H1 (cell line): ENCODE data around the gene LIPC.

Experiments
- ATF2 ChIP-seq: IDR thresholded peaks from 2 replicates; pipeline ENCODE4 v1.6.1; 2012; ENCODE audit warnings: low read length, inconsistent platforms
- EZH2 ChIP-seq: fragments of 200-600 bp; sonication (generic); IDR thresholded peaks from 2 replicates; pipeline ENCODE4 v1.7.1; 2012; ENCODE audit warnings: low read depth, mild to moderate bottlenecking, moderate library complexity, low read length, inconsistent platforms; ENCODE audit not compliant: severe bottlenecking
- RAD21 ChIP-seq, 2 experiments: IDR thresholded peaks in 1 of 2; conservative IDR thresholded peaks in 1 of 2; 2 replicates each; pipeline ENCODE4 v1.6.1; 2011; ENCODE audit warnings: low read depth in 2 of 2, low read length in 2 of 2, improper control_type of control experiment in 1 of 2, inconsistent platforms in 1 of 2, mild to moderate bottlenecking in 1 of 2, moderate library complexity in 1 of 2
- SIN3A ChIP-seq, 2 experiments: IDR thresholded peaks in 1 of 2; conservative IDR thresholded peaks in 1 of 2; 2 replicates each; pipeline ENCODE4 v1.6.1; 2011 to 2012; ENCODE audit warnings: low read length in 2 of 2, improper control_type of control experiment in 1 of 2, low read depth in 1 of 2, mild to moderate bottlenecking in 1 of 2
- SRF ChIP-seq: IDR thresholded peaks from 2 replicates; pipeline ENCODE4 v1.6.1; 2011; ENCODE audit warnings: mild to moderate bottlenecking, low read depth, low read length, moderate library complexity
- TF ChIP-seq, protein P1 (sequence below): IDR thresholded peaks from 2 replicates; pipeline ENCODE4 v1.6.1; 2011; ENCODE audit warnings: low read depth, mild to moderate bottlenecking, low read length; ENCODE audit not compliant: insufficient read depth

- no peak for TF ChIP-seq EZH2
- TF ChIP-seq ATF2 = no peak
- no peak for TF ChIP-seq SIN3A (conservative IDR thresholded peaks at IDR 0.05 in 1 of 2, IDR thresholded peaks at IDR 0.05 in 1 of 2; ENCODE audit: low read depth in 1 of 2, low read length in 2 of 2)
- TF ChIP-seq, protein P1, sequence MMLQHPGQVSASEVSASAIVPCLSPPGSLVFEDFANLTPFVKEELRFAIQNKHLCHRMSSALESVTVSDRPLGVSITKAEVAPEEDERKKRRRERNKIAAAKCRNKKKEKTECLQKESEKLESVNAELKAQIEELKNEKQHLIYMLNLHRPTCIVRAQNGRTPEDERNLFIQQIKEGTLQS = no peak
- no peak for TF ChIP-seq SRF
- no peak for TF ChIP-seq RAD21 (IDR thresholded peaks at IDR 0.05 in 1 of 2, conservative IDR thresholded peaks at IDR 0.05 in 1 of 2; ENCODE audit: low read depth in 2 of 2, low read length in 2 of 2)
Measured at GRCh38 chr15:58387130-58387529, 44.7 kb upstream of the LIPC start.
